ENCODE measurements around the gene CD79A. TPM values are rescaled to one million over a fixed set of nuclear protein-coding genes. Genes with fewer than 3 reads are reported as not detected.

Gene CD79A
- total RNA-seq, 4 donors from 2014 or later = 0.22 to 1.5 TPM; not detected in 2

GRCh38 chr19:41905273-41906002, 28.4 kb downstream of the CD79A start:
- 89 to 94% methylated on average over 20 to 24 of the region's 24 CpGs for WGBS, 2 donors
- Histone ChIP-seq H3K4me3 (replicated peaks in 1 of 3) (no peak overlapping the region), H3K27me3 (no peaks in the 10 kb centered on the region), H3K9me3 (no peaks in the 10 kb centered on the region), H3K27ac (no peak overlapping the region), H3K36me3 (peaks cover 56 to 61% of the 10 kb centered on the region in 2 donors), H3K4me1 (no peaks in the 10 kb centered on the region)
- no peak for TF ChIP-seq POLR2A (IDR thresholded peaks at IDR 0.05)
- no peak for TF ChIP-seq CTCF (IDR thresholded peaks at IDR 0.05)
- no peak for DNase-seq
- intact Hi-C loops (cut with DNase I) = no loop called here

- Histone ChIP-seq H3K4me3 (replicated peaks in 1 of 3) (no peak overlapping the region), H3K4me1 (no peaks in the 10 kb centered on the region), H3K9me3 (no peaks in the 10 kb centered on the region), H3K27me3 (no peaks in the 10 kb centered on the region), H3K27ac (no peak overlapping the region), H3K36me3 (peaks cover 54 to 55% of the 10 kb centered on the region in 2 donors)
- TF ChIP-seq CTCF (IDR thresholded peaks at IDR 0.05) (no peak), POLR2A (IDR thresholded peaks at IDR 0.05) (no peak)
- WGBS, 2 donors = 83 to 84% methylated on average over 9 of the region's 9 CpGs
- no peak for DNase-seq
- intact Hi-C loops (cut with DNase I) = no loop called here
Observed at GRCh38 chr19:41906271-41906670, 29.2 kb downstream of the CD79A start.

GRCh38 chr19:41906916-41907680, 30.0 kb downstream of the CD79A start:
- 88 to 90% methylated on average over 21 of the region's 21 CpGs for WGBS, 2 donors
- H3K4me1 ChIP-seq = no peaks in the 10 kb centered on the region
- intact Hi-C loops (cut with DNase I) = no loop called here
- peaks cover 46 to 47% of the 10 kb centered on the region in 2 donors for H3K36me3 ChIP-seq
- H3K4me3 ChIP-seq (replicated peaks in 1 of 3) = no peak overlapping the region
- no peaks in the 10 kb centered on the region for H3K9me3 ChIP-seq
- H3K27me3 ChIP-seq = peaks cover 3% of the 10 kb centered on the region
- no peak overlapping the region for H3K27ac ChIP-seq
- TF ChIP-seq POLR2A (IDR thresholded peaks at IDR 0.05) (no peak), CTCF (IDR thresholded peaks at IDR 0.05) (no peak)
- no peak for DNase-seq

GRCh38 chr19:41907994-41908615, 31.0 kb downstream of the CD79A start:
- DNase-seq = no peak
- no peaks in the 10 kb centered on the region for H3K9me3 ChIP-seq
- no peaks in the 10 kb centered on the region for H3K4me1 ChIP-seq
- peaks cover 36 to 37% of the 10 kb centered on the region in 2 donors for H3K36me3 ChIP-seq
- 88 to 93% methylated on average over 16 to 17 of the region's 25 CpGs for WGBS, 2 donors
- peaks cover 8% of the 10 kb centered on the region for H3K27me3 ChIP-seq
- no peak for TF ChIP-seq CTCF (IDR thresholded peaks at IDR 0.05)
- no peak for TF ChIP-seq POLR2A (IDR thresholded peaks at IDR 0.05)
- intact Hi-C loops (cut with DNase I) = no loop called here
- H3K4me3 ChIP-seq (replicated peaks in 1 of 3) = no peak overlapping the region
- no peak overlapping the region for H3K27ac ChIP-seq

All from thyroid gland (tissue), 4 donors.